Pulmonary artery endothelial cell (primary cell): ENCODE measurements around the gene NXPH4. TPM values are rescaled to one million over a fixed set of nuclear protein-coding genes. Genes with fewer than 3 reads are reported as not detected.

Experiments
- DNase-seq: peaks from one replicate; pipeline ENCODE4 v3.0.0-alpha.2; 2011; ENCODE audit warnings: low read depth, low spot score
- total RNA-seq: library from RNA; depleted of rRNA; stranded (reverse); fragments of >200 nt; gene quantifications from 2 replicates; pipeline ENCODE4 v1.2.3, GENCODE V29; 2014

NXPH4 gene
- total RNA-seq, 1 donor from 2014 or later = 0.13 TPM

DNA sequence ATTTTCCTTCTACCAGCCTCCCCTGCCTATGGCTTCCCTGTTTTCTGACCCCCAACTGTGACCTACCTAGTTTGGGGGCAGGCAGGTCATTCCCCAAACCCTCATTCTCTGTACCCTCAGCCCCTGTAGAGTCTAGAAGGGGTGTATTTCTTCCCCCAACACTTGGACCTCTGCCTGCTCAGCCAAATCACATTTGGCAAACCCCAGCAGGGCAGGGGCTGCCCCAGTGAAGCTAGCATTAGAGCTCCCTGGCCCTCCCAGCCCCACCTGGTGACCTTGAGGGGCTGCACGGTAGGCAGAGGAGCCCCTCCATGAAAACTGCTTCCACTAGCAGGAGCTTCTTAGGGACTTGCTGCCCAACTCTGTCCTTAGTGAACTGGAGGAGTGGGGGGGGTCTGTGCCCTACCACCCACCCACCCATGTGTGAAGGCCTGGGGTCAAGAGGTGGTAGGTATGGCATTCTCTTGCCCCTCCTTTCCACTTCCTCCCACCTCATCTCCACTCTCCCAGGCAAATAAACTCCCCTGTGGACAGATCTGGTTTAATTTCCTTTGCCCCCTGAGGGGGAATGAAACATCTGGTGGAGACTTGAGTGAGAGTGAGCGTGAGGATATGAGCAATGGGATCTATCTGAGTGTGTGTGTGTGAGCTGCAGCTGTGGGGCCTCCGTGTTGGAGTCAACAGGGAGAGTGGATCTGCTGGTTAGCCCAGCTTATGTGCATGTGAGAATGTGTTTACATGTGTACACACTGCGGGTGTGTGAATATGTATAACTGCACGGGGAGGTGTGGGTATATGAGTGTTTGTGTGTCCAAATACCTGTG is 1.6 kb downstream of the NXPH4 start:
- DNase-seq = no peak

GRCh38 chr12:57219205-57219992 is 2.8 kb downstream of the NXPH4 start:
- DNase-seq = no peak

GRCh38 chr12:57219993-57220754 is 3.6 kb downstream of the NXPH4 start:
- no peak for DNase-seq

GRCh38 chr12:57220770-57221168 is 4.2 kb downstream of the NXPH4 start:
- DNase-seq = no peak

GRCh38 chr12:57221169-57221917 is 4.7 kb downstream of the NXPH4 start:
- DNase-seq = no peak

DNA sequence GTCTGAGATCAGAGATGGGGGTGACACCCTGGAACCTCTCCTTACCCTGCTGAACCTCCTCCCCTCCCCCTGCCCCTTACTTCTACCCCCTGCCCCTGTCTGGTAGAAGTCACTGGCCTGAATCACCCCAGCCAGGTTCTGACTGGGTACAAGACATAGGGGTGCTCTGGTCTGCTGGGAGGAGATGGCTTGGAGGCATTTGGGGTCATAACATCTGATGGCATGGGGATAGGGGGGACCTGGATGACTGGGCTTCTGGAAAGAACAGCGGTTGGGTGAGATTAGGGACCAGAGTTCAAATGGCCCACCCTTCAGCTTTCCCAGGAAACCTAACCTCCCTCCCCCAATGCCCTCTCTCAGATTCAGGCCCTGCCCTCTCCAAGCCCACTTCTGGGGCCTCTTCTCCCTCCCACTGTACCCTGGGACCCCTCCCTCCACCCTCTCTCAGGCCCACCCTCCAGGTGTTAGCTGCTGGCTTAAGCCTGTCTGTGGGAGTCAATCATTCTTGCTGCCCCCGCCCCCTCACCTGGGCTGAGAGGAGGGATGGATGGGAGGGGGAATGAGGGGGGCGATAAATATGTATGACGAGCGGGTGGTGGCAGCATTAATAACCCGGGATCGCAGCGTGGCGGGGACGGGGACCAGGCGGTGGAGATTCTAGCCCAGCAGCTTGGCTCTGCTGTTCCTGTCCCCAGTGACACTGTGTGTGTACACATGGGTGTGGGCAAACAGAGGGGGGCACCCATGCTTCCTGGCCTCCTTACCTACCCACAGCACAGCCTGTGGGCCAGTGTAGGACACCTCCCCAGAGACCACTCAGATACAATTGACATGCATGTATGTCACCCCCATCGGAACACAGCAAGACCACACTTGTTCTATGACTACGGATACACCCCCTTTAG is 5.9 kb downstream of the NXPH4 start:
- DNase-seq = no peak

GRCh38 chr12:57223191-57224165 is 6.9 kb downstream of the NXPH4 start:
- DNase-seq = no peak

- no peak for DNase-seq
These were observed 7.8 kb downstream of the NXPH4 start for GRCh38 chr12:57224278-57224972.

DNA sequence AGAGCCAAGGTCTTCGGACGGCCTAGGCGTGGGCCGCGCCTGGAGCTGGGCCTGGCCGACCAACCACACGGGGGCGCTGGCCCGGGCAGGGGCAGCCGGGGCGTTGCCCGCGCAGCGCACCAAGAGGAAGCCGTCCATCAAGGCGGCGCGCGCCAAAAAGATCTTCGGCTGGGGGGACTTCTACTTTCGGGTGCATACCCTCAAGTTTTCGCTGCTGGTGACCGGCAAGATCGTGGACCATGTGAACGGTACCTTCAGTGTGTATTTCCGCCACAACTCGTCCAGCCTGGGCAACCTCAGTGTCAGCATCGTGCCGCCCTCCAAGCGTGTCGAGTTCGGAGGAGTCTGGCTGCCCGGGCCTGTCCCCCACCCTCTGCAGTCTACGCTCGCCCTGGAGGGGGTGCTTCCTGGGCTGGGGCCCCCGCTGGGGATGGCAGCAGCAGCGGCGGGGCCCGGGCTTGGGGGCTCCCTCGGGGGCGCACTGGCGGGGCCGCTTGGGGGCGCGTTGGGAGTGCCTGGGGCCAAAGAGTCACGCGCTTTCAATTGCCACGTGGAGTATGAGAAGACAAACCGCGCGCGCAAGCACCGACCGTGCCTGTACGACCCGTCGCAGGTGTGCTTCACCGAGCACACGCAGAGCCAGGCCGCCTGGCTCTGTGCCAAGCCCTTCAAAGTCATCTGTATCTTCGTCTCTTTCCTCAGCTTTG is 8.5 kb downstream of the NXPH4 start:
- no peak for DNase-seq

DNA sequence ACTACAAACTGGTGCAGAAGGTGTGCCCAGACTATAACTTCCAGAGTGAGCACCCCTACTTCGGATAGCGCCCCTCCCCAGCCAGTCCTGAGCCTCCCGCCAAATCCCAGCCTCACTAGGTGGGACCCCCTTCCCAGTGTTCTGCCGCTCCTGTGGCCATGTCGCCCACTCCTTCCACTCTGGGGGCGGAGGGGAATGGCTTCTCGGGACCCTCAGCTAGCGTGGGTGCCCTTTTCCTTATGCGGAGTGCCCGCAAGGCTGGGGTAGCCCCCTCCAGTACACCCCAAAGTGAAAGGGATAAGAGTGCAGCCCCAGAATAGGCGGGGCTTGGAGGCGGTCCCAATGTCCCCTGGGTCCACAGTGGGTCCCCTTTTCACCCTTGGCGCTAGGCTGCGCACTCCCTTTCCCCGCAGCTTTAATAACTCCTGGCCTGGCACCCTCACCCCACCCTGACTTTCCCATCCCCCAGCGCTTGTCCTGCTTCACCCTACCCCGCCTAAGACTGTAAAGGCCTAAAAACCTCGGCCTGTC is 9.2 kb downstream of the NXPH4 start:
- no peak for DNase-seq

GRCh38 chr12:57226588-57227314 is 10.2 kb downstream of the NXPH4 start:
- DNase-seq = no peak

- no peak for DNase-seq
These were observed 10.9 kb downstream of the NXPH4 start for GRCh38 chr12:57227315-57228115.

DNA sequence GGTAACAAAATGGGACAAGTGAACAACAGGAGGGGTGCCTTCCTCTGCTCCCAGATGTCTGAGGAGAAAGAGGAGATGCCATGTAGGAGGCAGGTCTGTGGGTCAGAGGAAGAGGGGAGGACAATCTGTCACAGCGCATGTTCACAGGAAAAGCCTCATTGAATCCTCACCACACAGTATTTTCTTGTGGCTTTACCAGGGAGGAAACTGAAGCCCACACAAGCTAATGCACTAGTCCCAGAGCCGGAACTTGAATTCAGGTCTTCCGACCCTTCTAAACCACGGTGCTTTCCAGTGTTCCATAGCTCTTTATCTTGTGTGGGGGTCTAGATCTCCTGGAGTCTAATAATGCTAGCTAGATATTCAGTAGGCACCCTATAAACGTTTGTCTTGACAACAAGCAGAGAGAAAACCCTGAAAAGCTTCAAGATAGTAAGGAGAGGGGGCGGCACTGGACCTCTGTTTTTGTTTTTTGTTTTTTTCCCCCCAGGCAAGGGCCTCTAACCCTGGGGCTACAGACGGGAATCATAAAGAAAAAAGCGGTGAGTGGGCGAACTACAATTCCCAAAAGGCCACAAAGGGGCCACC is 12.5 kb downstream of the NXPH4 start:
- no peak for DNase-seq

GRCh38 chr12:57229634-57230380 is 13.2 kb downstream of the NXPH4 start, which contains the start of gene SHMT2:
Gene SHMT2 (plus strand): TSS chr12:57229711. CDS start chr12:57229779, 68 bp downstream.
- peak; percentile 78 for DNase-seq
